SK-N-SH (cell line): Measurements from ENCODE around the gene KIZ. TPM values are rescaled to one million over a fixed set of nuclear protein-coding genes. Genes with fewer than 3 reads are reported as not detected.

Experiments used
- CTCF ChIA-PET: fragments of 300-600, 350-600 bp; formaldehyde crosslinking; extraction: SDS; loops from one replicate; lab custom pipeline; 2021; lab: Yijun Ruan, JAX
- POLR2A ChIA-PET: fragments of 350-600 bp; sonication (Branson Sonifier 250); formaldehyde crosslinking; extraction: SDS; loops from one replicate; lab custom pipeline; 2020; ENCODE audit warnings: antibody characterized with exemption, inconsistent platforms; lab: Yijun Ruan, JAX
- DNase-seq: peaks from one replicate; pipeline ENCODE4 v3.0.0; 2012
- H2AFZ ChIP-seq: fragments of 200-600 bp; sonication (generic); 2 replicates; pipeline ENCODE4 v1.8.1; 2016; ENCODE audit warnings: antibody characterized with exemption, mild to moderate bottlenecking, low read depth
- H3F3A ChIP-seq: fragments of 200-600 bp; sonication (generic); replicated peaks from 2 replicates; pipeline ENCODE3; 2016; ENCODE audit warnings: antibody characterized with exemption, mild to moderate bottlenecking; ENCODE audit not compliant: insufficient read depth
- H3K27ac ChIP-seq, 2 experiments: fragments of 200-500 bp in 1 of 2; fragments of 200-600 bp in 1 of 2; sonication (Bioruptor generic) in 1 of 2; sonication (generic), shearing (Covaris generic) in 1 of 2; 2 replicates each; pipeline versions ENCODE4 v1.5.1 to v1.6.1; 2014 to 2016; ENCODE audit warnings: low read depth in 2 of 2, inconsistent platforms in 1 of 2, low read length in 1 of 2, mild to moderate bottlenecking in 1 of 2, mixed read lengths in 1 of 2
- H3K27me3 ChIP-seq: fragments of 200-600 bp; sonication (generic), shearing (Covaris generic); 2 replicates; pipeline ENCODE4 v1.6.1; 2016; ENCODE audit warnings: mixed run types; ENCODE audit not compliant: insufficient read depth
- H3K36me3 ChIP-seq, 2 experiments: fragments of 200-500 bp in 1 of 2; fragments of 200-600 bp in 1 of 2; sonication (Bioruptor generic) in 1 of 2; sonication (generic) in 1 of 2; replicated peaks in 1 of 2; 2 replicates each; pipeline versions ENCODE3 to v1.5.1; 2014 to 2016; ENCODE audit warnings: low read length in 1 of 2, mild to moderate bottlenecking in 1 of 2; ENCODE audit not compliant: insufficient read depth in 2 of 2, control insufficient read depth in 1 of 2
- H3K4me1 ChIP-seq, 2 experiments: fragments of 200-500 bp in 1 of 2; fragments of 200-600 bp in 1 of 2; sonication (Bioruptor generic) in 1 of 2; sonication (generic), shearing (Covaris generic) in 1 of 2; 2 replicates each; pipeline versions ENCODE4 v1.5.1 to v1.6.1; 2014 to 2016; ENCODE audit warnings: low read depth in 1 of 2, low read length in 1 of 2, mixed run types in 1 of 2; ENCODE audit not compliant: insufficient read depth in 2 of 2, control insufficient read depth in 1 of 2
- H3K4me2 ChIP-seq: fragments of 200-600 bp; sonication (generic), shearing (Covaris generic); 2 replicates; pipeline ENCODE4 v1.6.1; 2017; ENCODE audit warnings: mixed run types
- H3K4me3 ChIP-seq, 2 experiments: fragments of 200-500 bp in 1 of 2; fragments of 200-600 bp in 1 of 2; sonication (Bioruptor generic) in 1 of 2; sonication (generic), shearing (Covaris generic) in 1 of 2; 2 replicates each; pipeline versions ENCODE4 v1.5.1 to v1.8.1; 2014 to 2016; ENCODE audit warnings: low read depth in 2 of 2, inconsistent platforms in 1 of 2, low read length in 1 of 2, mild to moderate bottlenecking in 1 of 2, mixed read lengths in 1 of 2, moderate library complexity in 1 of 2
- H3K79me2 ChIP-seq: fragments of 200-600 bp; sonication (generic); 2 replicates; pipeline ENCODE4 v1.8.1; 2017; ENCODE audit warnings: mild to moderate bottlenecking; ENCODE audit not compliant: insufficient read depth
- H3K9ac ChIP-seq: fragments of 200-600 bp; sonication (generic); 2 replicates; pipeline ENCODE4 v1.6.1; 2017; ENCODE audit warnings: mixed run types
- H3K9me2 ChIP-seq: fragments of 200-600 bp; sonication (generic); 2 replicates; pipeline ENCODE4 v1.6.1; 2017; ENCODE audit warnings: mixed run types
- H3K9me3 ChIP-seq: fragments of 200-600 bp; sonication (generic); 2 replicates; pipeline ENCODE4 v1.6.1; 2017; ENCODE audit warnings: mixed run types, mild to moderate bottlenecking, moderate library complexity
- H4K20me1 ChIP-seq: fragments of 200-600 bp; sonication (generic); 2 replicates; pipeline ENCODE4 v1.6.1; 2017; ENCODE audit warnings: mild to moderate bottlenecking, mixed run types; ENCODE audit not compliant: insufficient read depth
- GATA2 ChIP-seq: sonication (generic); formaldehyde crosslinking; IDR thresholded peaks from 2 replicates; pipeline ENCODE4 v1.5.0; 2020; ENCODE audit warnings: mild to moderate bottlenecking, missing genetic modification reagents
- SMC3 ChIP-seq: IDR thresholded peaks from 2 replicates; pipeline ENCODE4 v1.6.1; 2012; ENCODE audit warnings: low read depth, low read length, improper control_type of control experiment
- WGBS: methylation state at CpG from one replicate; pipeline ENCODE4 v1.1.6; 2017; ENCODE audit warnings: low lambda C conversion rate; 5-methylcytosine and 5-hydroxymethylcytosine counted together
- polyA plus RNA-seq, 3 experiments: library from polyadenylated mRNA; depleted of rRNA; stranded (reverse); fragments of >200 nt; gene quantifications; 2 replicates each; pipeline ENCODE4 v1.2.3, GENCODE V29; 2012
- small RNA-seq, 7 experiments: library from RNA; depleted of rRNA; stranded (forward); fragments of <200 nt; gene quantifications; one replicate each; pipeline ENCODE3, GENCODE V24; 2012

KIZ gene
- polyA plus RNA-seq, 1 of the 3 experiments (the other 2 are of a cell fraction): 3.9 TPM

DNA sequence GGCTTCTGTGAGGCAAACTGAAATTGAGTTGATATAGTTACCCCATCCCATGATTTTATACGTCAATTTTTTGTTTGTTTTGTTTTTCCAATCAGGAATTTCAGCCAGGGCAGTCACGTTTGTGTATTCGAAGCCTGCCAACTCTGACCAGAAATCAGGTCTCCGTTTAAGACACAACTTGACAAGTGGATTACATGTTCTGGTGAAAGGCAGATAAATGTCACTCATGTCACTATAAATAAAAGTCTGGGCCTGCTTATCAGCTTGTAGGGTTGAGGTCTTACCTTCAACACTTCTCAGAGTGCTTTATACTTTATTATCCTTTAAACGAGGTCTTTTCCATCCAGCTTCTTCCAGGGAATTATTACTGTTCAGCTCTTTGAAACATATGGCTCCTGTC is 168.9 kb downstream of the KIZ start:
- ChIA-PET CTCF (interaction anchor here (1.0 to 2.1 kb wide), 2 partner anchors 59 to 99 kb away, joined by 3 to 8 read pairs; no protein-coding TSS in a partner anchor), POLR2A (interaction anchor here (1.2 kb wide), 1 partner anchor 8 kb away, joined by 4 read pairs; the partner anchor contains the start of gene XRN2)
- no peaks in the 10 kb centered on the region for H4K20me1 ChIP-seq
- WGBS: 39% methylated on average over 5 of the region's 5 CpGs
- peaks cover 0 to 3% of the 10 kb centered on the region in 2 experiments; a peak in 1 of 4 replicates for H3K4me1 ChIP-seq
- no peaks in the 10 kb centered on the region for H3K9me2 ChIP-seq
- no peak overlapping the region for H3K9ac ChIP-seq
- H3K4me3 ChIP-seq: no peak overlapping the region
- H3K27me3 ChIP-seq: no peaks in the 10 kb centered on the region
- TF ChIP-seq SMC3 (no peak), GATA2 (CRISPR knock-in tag) (no peak)
- no peak overlapping the region for H3K4me2 ChIP-seq
- H3K79me2 ChIP-seq: no peaks in the 10 kb centered on the region
- H3K27ac ChIP-seq: no peak overlapping the region
- peaks cover under 1% of the 10 kb centered on the region for H3F3A ChIP-seq
- no peaks in the 10 kb centered on the region for H3K36me3 ChIP-seq
- H3K9me3 ChIP-seq: no peaks in the 10 kb centered on the region
- no peak for DNase-seq
- H2AFZ ChIP-seq: no peak overlapping the region

Small RNA genes within 50 kb of the gene (small RNA-seq; reads per million reads assigned to genes)
- gene RNA5SP477: 0 to 10.7 (median 0) reads per million in 7 experiments

Other genes starting within 250 kb of the KIZ start
- gene LINC00237, start 19.7 kb upstream of the KIZ start, polyA plus RNA-seq (2012; rRNA removed): not detected in 2 replicates
- gene XRN2, start 177.2 kb downstream of the KIZ start, polyA plus RNA-seq (2012; rRNA removed): 44.5 and 56.5 TPM in 2 replicates